GM19324 (cell line): ENCODE data around the gene CNPY3.

Experiments used
- ATAC-seq: cut with Tn5 transposase; IDR thresholded peaks from one replicate; pipeline ENCODE4 v1.9.1; 2021; ENCODE audit warnings: mild to moderate bottlenecking, moderate library complexity; ENCODE audit not compliant: unreplicated experiment, low FRiP score

CNPY3 gene

DNA sequence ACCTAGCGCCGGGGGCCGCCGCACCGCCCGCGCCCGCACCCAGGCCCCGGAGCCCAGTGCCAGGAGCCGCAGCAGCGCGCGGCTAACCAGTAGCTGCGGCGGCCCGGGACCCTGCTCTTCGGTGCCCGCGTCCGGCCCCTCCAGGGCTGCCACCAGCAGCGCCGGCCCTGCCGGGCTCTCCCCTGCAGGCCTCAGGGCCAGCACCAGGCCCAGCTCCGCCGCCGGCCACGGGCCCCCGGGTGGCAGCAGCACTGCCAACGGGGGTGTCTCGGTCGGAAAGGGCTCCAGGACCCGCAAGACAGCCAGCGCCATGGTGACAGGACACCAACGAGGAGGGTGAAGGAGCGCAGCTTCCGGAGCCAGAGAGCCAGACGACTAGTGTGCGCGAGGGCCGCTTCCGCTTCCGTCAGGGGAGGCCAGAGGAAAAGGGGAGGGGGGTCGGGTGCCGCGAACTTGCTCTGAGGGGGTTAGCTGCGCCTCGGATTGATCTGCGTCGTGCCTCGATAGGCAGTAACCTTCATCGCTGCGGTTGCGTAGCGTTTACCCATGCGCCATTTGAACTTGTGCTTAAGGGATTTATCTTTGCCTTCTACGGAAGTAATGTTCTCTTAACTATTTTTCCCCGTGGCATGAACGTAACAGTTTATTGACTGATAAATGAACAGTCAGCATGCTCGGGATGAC is 49.7 kb downstream of the CNPY3 start, which contains the start of gene PEX6:
PEX6 (minus strand) TSS at position 343 of the 684 bp plus-strand sequence; CDS start at position 312, 31 bp downstream.
- ATAC-seq = peak; percentile 90

- no peak for ATAC-seq
These were observed 50.4 kb downstream of the CNPY3 start for GRCh38 chr6:42979523-42980177.

GRCh38 chr6:42981836-42982235 is 52.6 kb downstream of the CNPY3 start:
- no peak for ATAC-seq

DNA sequence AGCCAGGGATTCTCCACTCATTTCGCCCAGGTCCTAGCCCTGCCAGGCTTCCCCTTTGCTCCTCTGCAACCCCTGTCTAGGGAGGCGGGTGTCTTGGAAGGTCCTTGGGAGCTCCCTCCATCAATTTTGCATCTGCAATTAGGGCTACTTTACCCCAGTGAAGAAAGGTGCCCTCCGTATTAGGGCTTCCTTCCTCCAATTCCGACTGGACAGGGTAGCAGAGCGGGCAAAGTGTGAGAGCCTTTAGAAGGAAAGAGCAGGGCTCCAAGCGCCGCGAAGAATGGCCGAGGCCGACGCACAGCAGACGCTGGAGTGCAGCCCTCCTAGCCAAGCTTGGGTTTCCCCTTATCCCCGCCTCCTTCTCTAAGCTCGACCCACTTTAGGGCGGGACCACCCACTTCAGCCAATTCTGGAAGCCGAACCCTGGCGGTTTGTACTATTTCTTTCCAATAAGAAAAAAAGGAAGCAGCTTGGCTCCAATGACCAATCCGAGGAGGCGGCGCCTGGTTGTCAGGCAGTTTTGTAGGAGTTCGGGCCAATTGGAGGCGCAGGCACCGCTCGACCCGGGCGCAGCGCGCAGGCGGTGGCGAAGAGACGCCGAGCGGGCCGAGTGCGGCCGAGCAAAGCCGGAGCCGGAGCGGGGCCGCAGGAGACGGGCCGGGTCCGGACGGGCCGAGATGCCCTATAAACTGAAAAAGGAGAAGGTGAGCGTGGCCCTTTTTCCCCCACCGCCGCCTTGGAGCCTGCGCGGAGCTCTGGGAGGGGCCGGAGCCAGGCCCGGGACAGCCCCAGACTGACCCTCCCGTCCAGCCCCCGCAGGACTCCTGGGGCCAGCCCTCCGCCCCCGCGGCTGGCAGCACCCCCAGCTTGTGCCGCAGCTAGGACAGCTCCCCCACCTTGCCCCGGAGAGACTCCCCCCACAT is 55.0 kb downstream of the CNPY3 start, which contains the start of gene PPP2R5D:
PPP2R5D (plus strand) TSS at position 570 of the 923 bp plus-strand sequence; CDS start at position 678, 108 bp downstream.
- peak; percentile 96 for ATAC-seq

- ATAC-seq = no peak
These were observed 55.7 kb downstream of the CNPY3 start for GRCh38 chr6:42984924-42985475.

DNA sequence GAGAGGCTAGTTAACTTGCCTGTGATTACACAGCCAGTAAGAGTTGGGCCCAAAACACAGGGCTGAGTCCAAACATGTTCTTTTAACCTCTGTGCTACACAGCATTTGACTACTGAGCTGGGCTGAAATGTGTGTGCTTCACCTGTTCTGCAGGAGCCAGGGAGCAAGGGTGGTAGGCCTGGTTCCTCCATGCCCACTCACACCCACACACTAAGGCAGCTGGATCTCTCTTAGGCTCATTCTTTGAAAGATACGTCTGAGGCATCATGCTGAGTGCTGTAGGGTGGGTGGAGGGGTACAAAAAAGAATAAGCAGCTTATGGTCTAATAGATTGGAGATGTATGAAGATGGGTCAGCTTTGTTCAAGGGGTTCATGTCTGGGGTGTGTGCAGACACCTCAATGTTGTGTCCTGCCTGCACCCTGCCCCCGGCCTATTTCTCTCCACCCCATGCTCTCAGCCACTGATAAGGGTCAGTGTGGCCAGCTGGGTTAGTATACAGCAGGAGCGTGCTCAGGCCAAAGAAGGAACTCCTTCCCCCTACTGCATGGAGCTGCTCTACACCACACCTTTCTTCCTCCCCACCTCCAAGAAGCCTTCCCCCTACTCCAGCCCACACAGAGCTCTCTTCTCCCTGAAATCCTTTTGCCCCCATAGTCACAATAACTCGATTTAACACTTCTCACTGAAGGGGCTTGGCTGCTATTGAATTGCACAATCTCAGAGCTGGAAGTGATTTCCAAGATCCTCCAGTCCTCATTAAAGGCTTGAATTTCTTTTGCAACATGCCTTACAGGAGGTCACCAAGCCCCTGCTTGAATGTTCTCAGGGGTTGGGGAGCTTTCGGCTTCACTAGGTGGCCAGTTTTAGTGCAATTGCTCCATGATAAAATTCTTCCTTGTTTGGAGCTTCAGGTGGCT is 58.5 kb downstream of the CNPY3 start:
- ATAC-seq = no peak

- ATAC-seq = no peak
These were observed 59.3 kb downstream of the CNPY3 start for GRCh38 chr6:42988486-42989020.
